Breast epithelium (tissue), 4 donors: ENCODE measurements around the gene GPX4. TPM values are rescaled to one million over a fixed set of nuclear protein-coding genes. Genes with fewer than 3 reads are reported as not detected.

ENCODE experiments used
- DNase-seq, 2 donors: peaks; one replicate each; pipeline ENCODE4 v3.0.0-alpha.2; 2019; ENCODE audit warnings: low spot score in 2 of 2
- H3K27ac ChIP-seq, 2 donors: fragments of 200-600 bp; sonication (generic) in 1 of 2; one replicate each; pipeline ENCODE4 v1.5.1; 2016 to 2019; ENCODE audit warnings: mild to moderate bottlenecking in 1 of 2
- H3K27me3 ChIP-seq, 2 donors: fragments of 200-600 bp; sonication (generic) in 1 of 2; one replicate each; pipeline versions ENCODE4 v1.5.1 to v1.6.0; 2017 to 2019; ENCODE audit warnings: control low read depth in 1 of 2, mild to moderate bottlenecking in 1 of 2
- H3K36me3 ChIP-seq: fragments of 200-600 bp; one replicate; pipeline ENCODE4 v1.5.1; 2019
- H3K4me1 ChIP-seq, 2 donors: fragments of 200-600 bp; sonication (generic); one replicate each; pipeline ENCODE4 v1.5.1; 2016 to 2019; ENCODE audit warnings: control low read depth in 1 of 2
- H3K4me3 ChIP-seq, 3 donors: fragments of 200-600 bp; sonication (generic); 1 replicate in 2 of 3; 2 replicates in 1 of 3; pipeline ENCODE4 v1.5.1; 2016 to 2019; ENCODE audit warnings: mild to moderate bottlenecking in 3 of 3, moderate library complexity in 2 of 3
- H3K9me3 ChIP-seq, 2 donors: fragments of 200-600 bp; sonication (generic) in 1 of 2; one replicate each; pipeline ENCODE4 v1.5.1; 2016 to 2019; ENCODE audit warnings: control low read depth in 1 of 2
- CTCF ChIP-seq, 3 donors: fragments of 450-650 bp; IDR thresholded peaks; one replicate each; pipeline ENCODE4 v1.5.1; 2016 to 2017; ENCODE audit warnings: antibody characterized with exemption in 3 of 3, mild to moderate bottlenecking in 3 of 3, moderate library complexity in 3 of 3
- POLR2A ChIP-seq: fragments of 450-650 bp; IDR thresholded peaks from one replicate; pipeline ENCODE4 v1.6.1; 2016; ENCODE audit warnings: antibody characterized with exemption, mild to moderate bottlenecking, moderate library complexity
- POLR2AphosphoS5 ChIP-seq, 3 donors: sonication (generic); formaldehyde crosslinking; IDR thresholded peaks; one replicate each; pipeline ENCODE4 v1.6.1; 2017; ENCODE audit warnings: antibody characterized with exemption in 3 of 3
- intact Hi-C: fragments of 100-400 bp; cut with DNase I; formaldehyde crosslinking; loops from one replicate; pipeline ENCODE4 v1.15.1; 2023; ENCODE audit warnings: low total_unique reads
- total RNA-seq, 3 donors: library from RNA; depleted of rRNA; stranded (reverse); fragments of >200 nt; gene quantifications; one replicate each; pipeline ENCODE4 v1.1.0, GENCODE V29; 2016

GPX4 gene
- total RNA-seq, 3 donors from 2014 or later: 357 to 1,796 (median 492) TPM

GRCh38 chr19:1122021-1122971, 18.5 kb downstream of the GPX4 start:
- DNase-seq: no peak
- TF ChIP-seq CTCF (IDR thresholded peaks at IDR 0.05) (no peak), POLR2AphosphoS5 (IDR thresholded peaks at IDR 0.05) (no peak)
- Histone ChIP-seq H3K27ac (peak overlapping the region in 1 of 2 donors; percentile 32), H3K4me1 (no peaks in the 10 kb centered on the region), H3K4me3 (no peak overlapping the region), H3K9me3 (no peaks in the 10 kb centered on the region), H3K27me3 (no peaks in the 10 kb centered on the region), H3K36me3 (peaks cover 4% of the 10 kb centered on the region)
- intact Hi-C loops: no loop called here

- TF ChIP-seq POLR2AphosphoS5 (IDR thresholded peaks at IDR 0.05) (no peak), POLR2A (no peak)
- H3K36me3 ChIP-seq: peaks cover 4% of the 10 kb centered on the region
- no peak overlapping the region for H3K4me3 ChIP-seq
- DNase-seq: no peak
- H3K27ac ChIP-seq: peak overlapping the region in 1 of 2 donors; percentile 32
- no peaks in the 10 kb centered on the region for H3K4me1 ChIP-seq
- intact Hi-C loops: no loop called here
- H3K9me3 ChIP-seq: no peaks in the 10 kb centered on the region
- no peaks in the 10 kb centered on the region for H3K27me3 ChIP-seq
Measured at GRCh38 chr19:1122972-1123363, 19.2 kb downstream of the GPX4 start.

GRCh38 chr19:1123381-1123780, 19.6 kb downstream of the GPX4 start:
- Histone ChIP-seq H3K36me3 (peaks cover 4% of the 10 kb centered on the region), H3K27me3 (no peaks in the 10 kb centered on the region), H3K4me3 (no peak overlapping the region), H3K4me1 (no peaks in the 10 kb centered on the region), H3K9me3 (no peaks in the 10 kb centered on the region), H3K27ac (peak overlapping the region in 1 of 2 donors; percentile 32)
- no peak for DNase-seq
- no peak for TF ChIP-seq POLR2A
- no peak for TF ChIP-seq CTCF (IDR thresholded peaks at IDR 0.05)
- TF ChIP-seq POLR2AphosphoS5 (IDR thresholded peaks at IDR 0.05): no peak
- intact Hi-C loops: no loop called here

GRCh38 chr19:1123885-1124677, 20.3 kb downstream of the GPX4 start:
- Histone ChIP-seq H3K36me3 (peaks cover 4% of the 10 kb centered on the region), H3K4me3 (no peak overlapping the region), H3K27ac (peak overlapping the region; percentile 25 to 32), H3K4me1 (no peaks in the 10 kb centered on the region), H3K27me3 (no peaks in the 10 kb centered on the region), H3K9me3 (no peaks in the 10 kb centered on the region)
- no peak for DNase-seq
- intact Hi-C loops: no loop called here
- no peak for TF ChIP-seq POLR2A

DNA sequence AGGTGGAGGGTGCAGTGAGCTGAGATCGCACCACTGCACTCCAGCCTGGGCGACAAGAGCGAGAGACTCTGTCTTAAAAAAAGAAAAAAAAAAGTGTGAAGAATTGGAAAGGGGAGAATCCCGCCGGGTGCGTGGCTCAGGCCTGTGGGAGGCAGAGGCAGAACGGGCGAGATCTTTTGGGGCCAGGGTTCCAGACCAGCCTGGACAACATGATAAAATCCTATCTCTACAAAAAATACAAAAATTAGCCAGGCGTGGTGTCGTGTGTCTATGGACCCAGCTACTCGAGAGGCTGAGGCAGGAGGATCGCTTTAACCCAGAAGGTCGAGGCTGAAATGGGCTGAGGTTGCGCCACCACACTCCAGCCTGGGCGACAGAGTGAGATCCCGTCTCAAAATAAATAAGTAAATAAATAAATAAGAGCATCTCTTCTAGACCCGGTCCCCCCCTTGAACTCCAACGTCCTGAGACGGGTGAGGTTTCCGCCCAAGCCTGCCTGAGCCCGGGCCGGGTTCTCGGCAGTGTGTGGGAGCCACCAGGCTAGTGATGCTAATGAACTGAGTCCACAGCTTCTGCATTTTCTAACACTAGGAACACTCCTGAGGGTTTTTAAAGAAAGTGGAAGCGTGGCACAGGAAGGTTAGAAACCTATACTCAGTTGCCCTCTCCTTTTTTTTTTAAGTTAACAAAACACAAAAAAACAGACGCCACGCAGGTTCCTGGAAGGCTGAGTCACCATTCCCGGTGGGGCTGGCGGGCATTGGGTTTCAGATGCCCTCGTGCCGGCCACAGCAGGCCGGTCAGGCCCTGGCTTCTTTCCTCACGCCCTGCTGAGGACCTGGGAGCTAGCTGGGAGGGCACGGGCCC, 22.0 kb downstream of the GPX4 start:
- Histone ChIP-seq H3K27ac (peak overlapping the region; percentile 35 to 74), H3K4me3 (peak overlapping the region in 1 of 3 donors; percentile 28), H3K9me3 (no peaks in the 10 kb centered on the region), H3K36me3 (peaks cover 4% of the 10 kb centered on the region), H3K27me3 (no peaks in the 10 kb centered on the region), H3K4me1 (peaks cover 0 to 12% of the 10 kb centered on the region in 2 donors)
- TF ChIP-seq CTCF (IDR thresholded peaks at IDR 0.05): no peak
- TF ChIP-seq POLR2A: no peak
- peak in 1 of 3 donors; percentile 41 for TF ChIP-seq POLR2AphosphoS5 (IDR thresholded peaks at IDR 0.05)
- no peak for DNase-seq
- intact Hi-C loops: no loop called here
